GM21367 (cell line): ENCODE data around the gene PNRC2.
"Not testable (repeated sequence)": the region's sequence is repeated elsewhere in the genome, so short reads cannot be mapped to it uniquely, and the experiment has no call there.

ENCODE experiments used
- ATAC-seq: cut with Tn5 transposase; IDR thresholded peaks from one replicate; pipeline ENCODE4 v1.9.1; 2021; ENCODE audit not compliant: unreplicated experiment

PNRC2 gene

DNA sequence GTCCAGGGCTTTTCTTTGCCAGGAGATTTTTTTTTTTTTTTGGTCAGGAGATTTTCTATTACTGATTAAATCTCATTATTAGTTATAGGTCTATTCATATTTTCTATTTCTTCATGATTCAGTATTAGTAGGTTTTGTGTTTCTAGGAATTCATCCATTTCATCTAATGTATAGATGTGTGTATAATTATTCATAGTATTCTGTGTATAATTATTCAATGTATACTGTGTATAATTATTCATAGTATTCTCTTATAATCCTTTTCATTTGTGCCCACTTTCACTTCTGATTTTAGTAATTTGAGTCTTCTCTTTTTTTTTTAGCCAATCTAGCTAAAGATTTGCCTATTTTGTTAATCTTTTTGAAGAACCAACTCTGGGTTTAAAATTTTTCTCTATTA lies 12.3 kb upstream of the PNRC2 start:
- no peak for ATAC-seq

DNA sequence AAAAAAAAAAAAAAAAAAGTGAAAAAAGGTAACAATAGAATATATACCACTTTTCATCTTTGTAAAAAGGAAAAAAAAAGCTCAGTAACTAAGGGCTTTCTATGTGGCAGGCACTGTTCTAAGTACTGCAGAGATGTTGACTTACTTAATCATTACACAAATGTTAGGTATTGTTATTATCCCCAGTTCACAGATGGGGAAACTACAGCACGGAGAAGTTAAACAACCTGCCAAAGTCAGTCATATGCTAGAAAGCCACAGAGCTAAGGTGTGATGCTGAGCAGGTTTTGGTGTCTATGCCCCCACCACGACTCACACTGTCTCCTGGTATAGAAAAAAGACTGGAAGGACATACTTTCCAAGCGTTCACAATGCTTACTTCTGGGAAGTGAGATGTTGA lies 6.6 kb upstream of the PNRC2 start:
- no peak for ATAC-seq

- no peak for ATAC-seq
Observed at GRCh38 chr1:23957096-23957495, 2.5 kb upstream of the PNRC2 start.

- not testable (repeated sequence) for ATAC-seq
Observed at GRCh38 chr1:23958040-23958809, 1.4 kb upstream of the PNRC2 start.

DNA sequence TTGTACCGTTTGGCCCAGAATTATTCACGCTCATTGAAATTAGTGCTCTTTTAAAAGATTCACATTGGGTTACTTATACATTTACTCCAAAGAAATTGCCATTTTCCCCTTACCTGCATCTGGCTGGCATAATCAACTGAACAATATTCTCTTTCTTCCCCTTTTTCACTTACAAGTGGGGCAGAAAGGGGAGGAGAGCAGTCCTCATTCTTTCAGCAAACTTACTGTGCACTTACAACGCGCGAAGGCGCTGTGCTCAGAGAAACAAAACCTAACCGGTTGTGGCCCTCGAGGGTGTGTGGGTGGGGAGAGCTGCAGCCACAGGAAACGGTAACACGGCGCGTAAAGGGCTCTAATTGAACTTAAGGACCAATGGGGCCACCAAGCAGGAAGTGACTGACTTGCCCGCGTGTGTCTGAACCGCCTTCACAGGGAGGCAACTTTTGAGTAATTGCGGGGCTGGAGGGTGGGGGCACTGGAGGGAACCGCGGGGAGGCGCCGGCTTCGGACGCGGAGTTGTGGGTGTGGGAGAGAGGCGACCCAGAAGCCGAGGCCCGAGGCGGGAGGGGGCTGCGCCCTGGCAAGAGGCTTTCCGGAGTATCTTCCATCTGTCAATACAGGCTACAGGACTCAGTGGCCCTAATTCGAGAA lies 693 bp upstream of the PNRC2 start:
- peak; percentile 50 for ATAC-seq

DNA sequence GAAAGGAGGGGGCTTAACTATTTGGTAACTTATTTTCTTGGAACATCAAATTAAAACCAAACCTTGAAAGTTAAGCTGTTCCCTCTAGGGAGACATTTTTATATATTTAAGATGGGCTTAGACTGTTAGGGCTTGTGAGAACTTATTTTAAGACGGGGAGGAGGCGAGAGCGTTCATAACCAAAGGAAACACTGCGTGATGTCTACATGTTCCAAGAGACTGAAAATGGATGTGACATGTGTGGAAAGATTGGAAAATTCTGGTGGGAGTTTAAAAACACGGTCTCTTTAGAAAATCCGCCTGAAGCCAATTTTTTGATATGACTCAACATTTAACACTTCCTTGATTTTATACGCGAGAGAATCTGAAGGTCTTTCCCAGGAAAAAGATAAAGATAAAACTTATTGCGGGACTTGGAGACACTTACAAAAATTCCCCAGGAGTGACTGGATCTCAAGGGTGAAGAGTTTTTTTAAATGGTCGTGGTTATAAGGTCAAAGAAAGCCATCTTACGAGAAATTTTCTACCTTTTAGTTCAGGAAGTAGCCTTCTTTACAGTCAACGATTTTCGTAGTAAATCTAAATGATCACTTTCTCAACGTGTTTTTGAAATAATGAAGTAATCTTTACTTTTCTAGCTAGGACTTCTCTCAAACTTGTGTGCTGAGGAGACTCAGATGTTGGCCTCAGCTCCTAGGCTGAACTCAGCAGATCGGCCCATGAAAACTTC lies 828 bp downstream of the PNRC2 start:
- no peak for ATAC-seq

DNA sequence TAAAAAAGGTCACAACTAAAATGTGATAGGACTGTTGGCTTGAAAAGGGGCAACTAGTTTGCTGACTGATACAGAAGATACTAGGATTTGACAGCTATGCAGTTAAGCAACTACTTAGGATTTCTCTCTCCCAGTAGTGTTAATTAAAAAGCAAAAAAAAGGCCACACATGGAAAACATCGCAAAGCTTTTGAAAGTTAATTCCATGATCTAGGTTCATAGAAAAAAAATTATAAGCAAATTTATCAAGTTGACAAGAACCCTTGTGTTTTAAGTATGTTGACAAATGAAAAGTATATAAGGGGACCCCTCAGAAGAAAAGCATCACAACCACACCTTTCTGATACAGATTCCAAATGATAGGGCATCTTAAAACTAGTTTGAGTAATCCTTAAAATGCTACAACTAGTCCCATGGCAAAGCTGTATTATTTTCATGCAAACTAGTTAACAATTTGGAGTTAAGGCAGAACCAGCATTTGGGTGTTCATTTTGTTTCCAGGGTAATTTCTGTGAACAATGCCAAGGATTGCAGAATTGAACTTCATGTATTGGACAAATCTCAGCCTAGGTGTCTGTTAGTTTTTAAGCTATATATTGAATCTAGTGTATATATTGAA lies 4.1 kb downstream of the PNRC2 start:
- no peak for ATAC-seq

GRCh38 chr1:23964235-23964668 lies 4.6 kb downstream of the PNRC2 start:
- no peak for ATAC-seq

DNA sequence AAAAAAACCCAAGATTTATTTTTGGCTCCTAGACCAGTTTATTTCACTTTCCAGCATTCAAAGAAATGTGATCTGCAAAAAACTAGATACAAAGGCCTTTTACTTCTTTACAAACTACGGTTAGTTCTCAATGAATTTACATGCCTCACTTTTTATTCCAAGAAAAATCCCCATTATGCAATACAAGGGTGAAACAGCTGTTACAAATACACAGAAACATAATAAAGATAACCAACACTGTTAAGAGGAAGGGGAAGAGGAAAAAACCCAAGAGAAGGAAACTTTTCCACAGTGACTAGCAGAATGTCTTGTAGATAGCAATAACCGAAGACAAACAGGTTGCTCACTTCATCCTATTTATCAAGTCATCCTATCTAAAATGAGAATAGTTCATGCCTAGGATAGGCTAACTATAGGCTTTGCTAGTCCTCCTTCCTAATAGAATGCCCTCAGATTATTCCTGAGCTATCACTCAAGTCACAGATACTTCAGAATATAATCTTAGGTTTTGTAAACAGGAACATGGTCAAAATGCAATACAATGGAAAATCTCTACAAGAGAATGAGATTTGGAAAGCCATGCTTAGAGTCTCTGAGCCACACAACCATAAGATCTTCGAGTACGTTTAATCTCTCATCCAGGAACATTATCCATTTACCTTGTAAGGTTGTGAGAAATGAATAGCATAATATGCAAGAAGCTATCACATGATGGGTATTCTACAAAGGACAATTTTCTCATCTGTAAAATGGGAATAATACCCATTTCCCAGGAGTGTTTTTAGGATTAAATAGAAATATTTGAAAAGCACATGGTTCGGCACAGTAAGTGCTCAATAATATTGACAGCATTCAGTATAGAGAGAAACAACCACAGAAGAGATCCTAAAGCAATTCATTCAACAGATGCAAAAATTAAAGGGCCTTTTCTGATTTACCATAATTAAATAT lies 5.4 kb downstream of the PNRC2 start:
- ATAC-seq = no peak

DNA sequence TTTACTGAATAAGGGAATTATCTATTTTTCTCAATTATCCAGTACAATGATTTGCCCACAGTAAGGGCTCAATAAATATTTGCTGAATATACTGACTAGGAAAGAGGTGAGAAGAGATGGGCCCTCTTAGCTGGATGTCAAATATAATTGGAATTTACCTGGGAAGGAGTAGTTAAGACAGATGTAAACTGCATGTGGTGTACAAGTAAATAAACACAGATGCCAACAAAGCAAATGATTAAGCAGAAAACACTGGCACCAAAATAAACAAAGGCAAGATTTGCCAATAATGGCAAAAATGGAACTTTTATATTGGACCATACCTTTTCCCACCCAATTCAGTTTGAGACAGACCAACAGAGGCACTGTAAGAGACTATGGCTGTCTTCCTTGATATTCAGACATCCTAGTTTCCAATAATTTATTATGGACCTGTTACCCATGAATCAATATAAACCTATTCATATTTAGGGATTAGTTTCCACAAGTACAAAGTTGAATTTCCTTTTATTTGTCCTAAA lies 7.4 kb downstream of the PNRC2 start:
- no peak for ATAC-seq

- ATAC-seq = no peak
Observed at GRCh38 chr1:23967871-23968270, 8.2 kb downstream of the PNRC2 start.

DNA sequence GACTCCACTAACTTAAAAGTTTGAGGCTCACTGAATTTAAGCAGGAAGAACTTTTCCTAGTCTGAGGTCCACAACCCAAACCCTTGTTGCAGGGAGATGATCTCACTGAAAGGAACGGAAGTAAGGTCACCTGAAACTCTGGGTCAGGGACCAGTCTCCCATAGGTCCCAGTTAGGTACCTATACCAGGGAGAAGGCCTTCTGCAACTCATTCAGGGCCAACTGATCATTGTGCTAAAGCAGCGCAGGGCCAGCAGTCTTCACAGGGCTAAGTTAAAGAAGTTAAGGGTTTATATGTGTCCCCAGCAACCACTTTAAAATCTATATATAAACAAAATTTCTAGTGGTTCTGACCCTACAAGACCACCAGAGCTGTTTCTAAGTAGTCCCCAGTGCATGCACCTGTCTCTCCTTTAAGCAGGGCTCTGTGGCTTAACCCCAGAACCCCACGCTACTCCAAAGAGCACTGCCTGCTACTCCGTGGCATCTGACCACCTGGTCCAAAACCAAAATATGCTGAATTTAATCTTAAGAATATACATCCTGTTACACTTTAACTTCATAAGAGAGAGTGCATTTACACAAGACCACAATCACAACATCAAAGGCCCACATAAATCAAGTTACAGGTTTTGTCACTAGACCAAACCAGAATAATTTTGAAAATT lies 17.7 kb downstream of the PNRC2 start:
- no peak for ATAC-seq

DNA sequence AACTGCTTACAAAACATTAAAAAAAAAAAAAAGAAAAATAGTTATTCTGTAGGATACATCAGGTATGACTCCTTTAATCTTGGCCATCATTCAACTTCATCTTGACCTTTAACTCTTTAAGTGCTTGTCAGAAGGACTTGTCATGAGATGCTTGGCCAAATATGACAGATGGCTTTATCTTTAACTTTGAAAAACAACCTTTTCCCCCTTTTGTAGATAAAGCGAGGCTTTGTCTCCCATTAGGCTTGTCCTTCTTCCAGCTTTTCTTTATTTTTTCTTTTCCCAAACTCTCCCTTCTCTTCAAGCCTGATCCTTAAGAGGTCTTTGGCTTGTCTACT lies 18.2 kb downstream of the PNRC2 start:
- ATAC-seq = no peak

DNA sequence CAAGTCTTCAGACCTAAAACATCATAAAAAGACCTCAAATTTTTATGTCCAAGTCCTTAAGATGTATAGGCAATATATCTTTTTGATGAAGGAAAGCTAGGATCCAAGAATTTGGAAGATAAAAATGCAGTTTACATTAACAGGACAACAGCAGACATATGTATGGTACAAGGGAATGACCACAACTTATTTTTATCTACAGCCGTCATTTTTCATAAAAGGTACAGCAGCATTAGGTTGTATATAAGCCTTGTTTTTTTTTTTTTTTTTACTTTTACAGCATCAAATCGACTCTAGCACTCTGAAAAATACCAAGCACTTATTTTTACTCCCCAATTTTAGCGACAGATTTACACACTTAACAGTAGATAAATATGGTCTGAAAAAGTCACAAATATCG lies 19.2 kb downstream of the PNRC2 start:
- no peak for ATAC-seq

- ATAC-seq = no peak
Observed at GRCh38 chr1:23979387-23979880, 19.8 kb downstream of the PNRC2 start.

DNA sequence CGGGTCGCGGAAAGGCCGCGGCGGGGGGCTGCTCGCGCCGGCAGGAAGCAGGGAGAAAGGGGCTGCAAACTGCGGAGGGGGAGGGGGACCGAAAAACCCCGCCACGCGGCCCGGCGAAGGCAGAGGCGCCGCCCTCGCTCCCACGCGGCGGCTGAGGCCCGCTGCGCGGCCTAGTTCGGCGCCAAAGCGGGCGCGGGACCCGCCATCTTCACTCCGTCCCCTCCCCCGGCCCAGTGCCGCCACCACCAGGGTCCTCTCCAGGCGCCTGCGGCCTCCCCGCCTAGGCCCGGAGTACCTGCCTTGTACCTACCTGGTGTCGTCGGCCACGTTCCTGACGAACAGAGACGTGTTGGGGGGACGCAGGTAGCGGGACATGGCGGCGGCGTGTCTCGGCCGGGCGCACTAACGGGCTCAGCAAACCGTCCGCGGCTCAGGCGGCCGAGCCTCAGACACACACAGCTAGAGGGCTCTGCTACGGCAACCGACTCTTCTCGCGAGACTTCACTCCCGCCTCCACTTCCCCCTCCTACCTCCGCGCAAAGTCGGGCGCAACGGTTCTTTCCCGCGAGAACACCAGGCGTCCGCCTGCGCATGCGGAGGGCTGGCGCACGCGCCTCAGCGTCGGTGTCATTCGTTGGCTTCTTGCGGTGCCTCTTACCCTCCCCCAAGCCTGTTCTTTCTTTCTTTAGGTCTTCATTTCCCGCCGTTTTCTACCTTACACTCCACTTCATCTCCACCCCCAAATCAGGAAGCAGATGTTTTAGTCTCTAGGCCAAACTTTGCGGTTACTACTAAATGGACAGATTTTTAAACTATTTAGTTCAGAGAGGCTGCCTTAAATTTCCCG lies 20.5 kb downstream of the PNRC2 start, which contains the start of gene SRSF10:
Gene SRSF10 (minus strand): TSS at position 447 of the 847 bp plus-strand sequence. CDS start 72 bp downstream, at position 375.
- peak; percentile 89 for ATAC-seq

GRCh38 chr1:23980728-23981070 lies 21.1 kb downstream of the PNRC2 start:
- ATAC-seq = peak; percentile 21

DNA sequence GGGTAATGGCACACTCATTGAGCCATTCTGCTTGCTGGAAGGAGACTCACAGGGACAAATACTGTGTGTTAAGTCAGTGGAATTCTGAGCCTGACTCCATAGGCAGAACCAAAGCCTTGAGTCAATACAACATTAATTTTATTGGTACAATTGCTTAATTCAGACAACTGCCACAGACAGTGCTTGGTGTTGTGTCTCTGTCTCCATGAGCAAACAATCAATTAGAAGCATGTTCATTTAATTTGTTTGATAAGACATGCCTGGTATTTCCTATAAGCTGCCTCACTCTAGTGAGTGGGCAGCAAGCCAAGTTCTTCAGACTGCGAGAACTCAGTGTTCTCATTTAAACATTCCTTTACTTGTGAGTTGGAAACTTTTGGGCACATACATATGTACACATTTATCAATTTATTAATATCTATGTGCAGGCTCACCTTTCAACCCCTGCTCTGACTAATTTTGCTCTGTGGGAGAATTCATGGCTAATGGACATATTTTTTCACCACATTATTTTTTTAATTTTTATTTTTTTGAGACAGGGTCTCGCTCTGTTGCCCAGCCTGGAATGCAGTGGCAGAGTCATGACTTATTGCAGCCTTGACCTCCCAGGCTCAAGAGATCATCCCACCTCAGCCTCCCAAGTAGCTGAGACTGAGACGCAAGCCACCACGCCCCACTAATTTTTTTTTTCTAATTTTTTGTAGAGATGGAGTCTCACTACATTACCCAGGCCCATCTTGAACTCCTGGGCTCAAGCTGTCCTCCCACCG lies 25.0 kb downstream of the PNRC2 start:
- ATAC-seq = no peak
